Testis (tissue), 3 donors: ENCODE data around the gene CLCF1. TPM values are rescaled to one million over a fixed set of nuclear protein-coding genes. Genes with fewer than 3 reads are reported as not detected.

Experiments
- DNase-seq: peaks from one replicate; pipeline ENCODE4 v3.0.0-alpha.2; 2019
- H3K27ac ChIP-seq, 2 donors: fragments of 200-600 bp; sonication (generic); one replicate each; pipeline ENCODE4 v1.5.1; 2019
- H3K27me3 ChIP-seq: fragments of 200-600 bp; sonication (generic); one replicate; pipeline ENCODE4 v1.5.1; 2019
- H3K36me3 ChIP-seq: fragments of 200-600 bp; sonication (generic); one replicate; pipeline ENCODE4 v1.5.1; 2017; ENCODE audit warnings: low read depth; ENCODE audit errors: missing control alignments
- H3K4me1 ChIP-seq: fragments of 200-600 bp; sonication (generic); one replicate; pipeline ENCODE4 v1.5.1; 2019
- H3K4me3 ChIP-seq, 2 donors: fragments of 200-600 bp; sonication (generic); one replicate each; pipeline ENCODE4 v1.5.1; 2017 to 2019
- H3K9me3 ChIP-seq: fragments of 200-600 bp; sonication (generic); one replicate; pipeline ENCODE4 v1.5.1; 2017
- POLR2A ChIP-seq: fragments of 450-650 bp; IDR thresholded peaks from one replicate; pipeline ENCODE4 v1.6.1; 2017; ENCODE audit warnings: antibody characterized with exemption, mild to moderate bottlenecking, moderate library complexity
- whole genome bisulfite sequencing, 2 donors: methylation state at CpG; one replicate each; pipeline ENCODE4 v1.1.5; 2018; 5-methylcytosine and 5-hydroxymethylcytosine counted together
- intact Hi-C: fragments of 100-400 bp; cut with DNase I; formaldehyde crosslinking; loops from one replicate; pipeline ENCODE4 v1.15.1; 2023; ENCODE audit warnings: low total_unique reads
- polyA plus RNA-seq: library from polyadenylated mRNA; stranded (reverse); fragments of 350-450 nt; fragmentation: Illumina TruSeq; extraction: RNeasy Lipid Tissue Mini Kit (QIAGEN cat#74804); gene quantifications from one replicate; pipeline ENCODE4 v1.2.3, GENCODE V29; 2014; ENCODE audit warnings: low read depth, low replicate concordance; ENCODE audit not compliant: insufficient read depth
- total RNA-seq, 2 donors: library from RNA; depleted of rRNA; stranded (reverse); fragments of >200 nt; gene quantifications; one replicate each; pipeline ENCODE4 v1.2.3, GENCODE V29; 2016
- TF ChIP-seq, protein P1 (sequence below), 3 experiments: fragments of 450-650 bp in 2 of 3; fragments of 200-600 bp in 1 of 3; sonication (generic) in 1 of 3; IDR thresholded peaks; one replicate each; pipeline ENCODE4 v1.5.1; 2016 to 2019; ENCODE audit warnings: antibody characterized with exemption in 3 of 3, mild to moderate bottlenecking in 2 of 3, moderate library complexity in 1 of 3

Gene CLCF1
- total and polyA plus RNA-seq, 3 donors from 2014 or later: 2.7 to 6.8 (median 3.7) TPM

DNA sequence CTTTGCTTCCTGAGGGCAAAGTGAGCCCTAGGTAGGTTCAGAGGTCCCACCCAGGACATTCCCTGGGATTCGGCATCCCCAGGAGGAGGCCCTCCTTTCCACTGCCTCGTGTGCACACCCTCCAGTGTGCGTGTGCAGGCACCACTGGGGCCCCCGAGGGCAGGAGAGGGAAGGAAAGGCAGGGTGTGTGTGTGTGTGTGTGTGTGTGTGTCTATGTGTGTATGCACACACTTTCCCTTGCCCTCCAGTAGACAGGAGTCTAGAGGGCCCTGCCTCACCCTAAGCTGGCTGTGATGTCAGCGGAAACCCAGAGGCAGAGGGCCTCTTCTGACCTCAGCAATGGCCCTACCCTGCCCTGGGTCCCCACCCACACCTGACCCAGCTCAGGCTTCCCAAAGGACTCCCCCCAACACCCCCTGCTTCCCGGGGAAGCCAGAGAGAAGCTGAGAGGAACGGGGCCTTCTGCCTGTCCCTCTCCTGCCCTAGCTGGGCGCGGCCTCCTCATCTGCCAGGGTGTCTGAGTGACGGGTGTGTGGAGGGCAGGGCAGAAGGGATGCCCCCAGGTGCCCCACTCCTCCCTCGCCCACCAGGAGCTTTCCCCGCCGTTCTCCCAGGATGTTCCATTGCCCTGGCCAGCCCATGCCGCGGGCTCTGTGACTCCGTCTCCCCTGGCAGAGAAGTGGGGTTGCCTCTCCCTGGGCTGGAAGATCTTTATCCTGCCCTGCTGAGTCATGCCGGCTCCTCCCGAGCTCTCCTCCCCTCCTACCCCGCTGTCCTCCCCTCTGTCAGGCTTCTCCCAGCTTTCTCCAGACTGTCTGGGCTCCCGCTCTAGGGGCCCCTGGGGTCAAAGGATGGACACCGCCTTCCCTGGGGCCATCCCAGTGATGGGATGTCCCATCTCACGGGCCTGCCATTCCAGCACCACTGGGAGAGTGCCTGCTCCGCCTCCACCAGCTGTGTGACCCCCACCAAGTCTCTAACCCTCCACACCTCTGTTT lies 6.0 kb upstream of the CLCF1 start:
- Histone ChIP-seq H3K27ac (no peak overlapping the region), H3K27me3 (no peaks in the 10 kb centered on the region), H3K4me3 (no peak overlapping the region), H3K9me3 (no peaks in the 10 kb centered on the region), H3K4me1 (peaks cover 4% of the 10 kb centered on the region), H3K36me3 (no peaks in the 10 kb centered on the region)
- no peak for DNase-seq
- intact Hi-C loops: no loop called here
- WGBS, 2 donors: 76 to 83% methylated on average over 16 to 23 of the region's 23 CpGs
- no peak for TF ChIP-seq POLR2A
- TF ChIP-seq, protein P1, sequence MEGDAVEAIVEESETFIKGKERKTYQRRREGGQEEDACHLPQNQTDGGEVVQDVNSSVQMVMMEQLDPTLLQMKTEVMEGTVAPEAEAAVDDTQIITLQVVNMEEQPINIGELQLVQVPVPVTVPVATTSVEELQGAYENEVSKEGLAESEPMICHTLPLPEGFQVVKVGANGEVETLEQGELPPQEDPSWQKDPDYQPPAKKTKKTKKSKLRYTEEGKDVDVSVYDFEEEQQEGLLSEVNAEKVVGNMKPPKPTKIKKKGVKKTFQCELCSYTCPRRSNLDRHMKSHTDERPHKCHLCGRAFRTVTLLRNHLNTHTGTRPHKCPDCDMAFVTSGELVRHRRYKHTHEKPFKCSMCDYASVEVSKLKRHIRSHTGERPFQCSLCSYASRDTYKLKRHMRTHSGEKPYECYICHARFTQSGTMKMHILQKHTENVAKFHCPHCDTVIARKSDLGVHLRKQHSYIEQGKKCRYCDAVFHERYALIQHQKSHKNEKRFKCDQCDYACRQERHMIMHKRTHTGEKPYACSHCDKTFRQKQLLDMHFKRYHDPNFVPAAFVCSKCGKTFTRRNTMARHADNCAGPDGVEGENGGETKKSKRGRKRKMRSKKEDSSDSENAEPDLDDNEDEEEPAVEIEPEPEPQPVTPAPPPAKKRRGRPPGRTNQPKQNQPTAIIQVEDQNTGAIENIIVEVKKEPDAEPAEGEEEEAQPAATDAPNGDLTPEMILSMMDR (IDR thresholded peaks at IDR 0.05): no peak

DNA sequence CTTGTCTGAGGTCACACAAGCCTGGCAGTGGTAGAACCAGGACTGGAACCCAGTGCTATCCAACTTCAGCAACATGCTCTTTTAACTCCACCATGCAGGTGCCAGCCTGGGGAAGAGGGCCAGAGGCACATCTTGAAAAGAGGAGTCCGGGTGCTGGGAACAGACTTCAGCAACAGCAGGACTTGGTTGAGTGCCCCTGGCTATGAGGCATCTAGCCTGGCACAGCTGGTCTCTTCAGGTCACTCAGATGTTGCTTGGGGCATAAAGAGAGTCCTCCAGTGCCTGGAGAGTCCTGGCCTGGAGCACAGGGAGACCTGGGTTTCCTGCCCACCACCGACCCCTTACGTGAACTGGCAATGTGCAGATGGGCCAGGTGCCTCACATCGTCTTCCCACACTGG lies 5.1 kb upstream of the CLCF1 start:
- WGBS, 2 donors: 98 to 100% methylated on average over 1 to 4 of the region's 4 CpGs
- intact Hi-C loops: no loop called here
- H3K4me1 ChIP-seq: peaks cover 12% of the 10 kb centered on the region

DNA sequence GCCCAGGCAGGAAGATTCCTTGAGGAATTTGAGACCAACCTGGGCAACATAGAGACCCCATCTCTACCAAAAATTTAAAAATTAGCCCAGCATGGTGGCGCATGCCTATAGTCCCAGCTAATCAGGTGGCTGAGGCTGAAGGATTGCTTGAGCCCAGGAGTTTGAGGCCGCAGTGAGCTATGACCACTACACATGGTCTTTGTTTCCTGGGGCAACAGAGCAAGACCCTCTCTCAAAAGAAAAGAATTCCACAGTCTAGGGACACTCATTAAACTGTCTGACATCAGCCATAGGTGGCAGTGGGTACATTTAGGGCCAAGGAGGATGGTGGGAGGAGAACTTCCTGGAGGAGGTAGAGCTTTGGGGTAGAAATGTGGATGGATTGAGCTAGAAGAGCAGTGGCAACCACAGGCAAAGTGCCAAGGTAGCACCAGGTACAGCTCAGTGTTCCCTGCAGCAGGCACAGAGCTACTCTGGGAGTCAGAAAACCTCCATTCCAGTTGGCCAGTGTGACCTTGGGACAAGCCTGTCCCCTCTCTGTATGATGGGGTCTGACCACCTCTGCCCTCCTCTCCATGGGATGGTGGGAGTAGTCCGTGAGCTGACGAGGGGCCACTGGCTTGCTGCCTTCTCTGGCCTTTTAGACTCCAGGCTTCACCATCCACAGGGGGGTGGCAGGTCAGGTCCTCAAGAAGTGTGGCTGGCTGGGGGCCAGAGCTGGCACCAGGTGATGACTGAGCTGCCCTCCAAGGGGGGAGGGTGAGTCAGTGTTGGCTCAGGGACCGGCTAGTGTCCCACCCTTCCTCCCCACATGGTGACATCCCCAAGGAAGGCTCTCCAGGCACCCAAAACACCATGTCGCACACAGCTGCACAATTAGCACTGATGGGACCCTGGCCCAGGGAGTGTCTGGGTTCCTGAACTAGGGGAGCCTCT lies 3.7 kb upstream of the CLCF1 start:
- 82 to 88% methylated on average over 4 to 6 of the region's 6 CpGs for WGBS, 2 donors
- intact Hi-C loops: no loop called here
- no peak for TF ChIP-seq POLR2A
- TF ChIP-seq, protein P1 (IDR thresholded peaks at IDR 0.05): no peak
- no peak for DNase-seq
- Histone ChIP-seq H3K27me3 (no peaks in the 10 kb centered on the region), H3K9me3 (no peaks in the 10 kb centered on the region), H3K4me3 (no peak overlapping the region), H3K36me3 (no peaks in the 10 kb centered on the region), H3K4me1 (peaks cover 14% of the 10 kb centered on the region), H3K27ac (no peak overlapping the region)

More for the DNA sequence above, 5.1 kb upstream of the CLCF1 start:
- Histone ChIP-seq H3K27me3 (no peaks in the 10 kb centered on the region), H3K36me3 (no peaks in the 10 kb centered on the region), H3K9me3 (no peaks in the 10 kb centered on the region), H3K4me3 (no peak overlapping the region), H3K27ac (no peak overlapping the region)
- DNase-seq: no peak
- TF ChIP-seq, protein P1 (IDR thresholded peaks at IDR 0.05): no peak
- TF ChIP-seq POLR2A: no peak

DNA sequence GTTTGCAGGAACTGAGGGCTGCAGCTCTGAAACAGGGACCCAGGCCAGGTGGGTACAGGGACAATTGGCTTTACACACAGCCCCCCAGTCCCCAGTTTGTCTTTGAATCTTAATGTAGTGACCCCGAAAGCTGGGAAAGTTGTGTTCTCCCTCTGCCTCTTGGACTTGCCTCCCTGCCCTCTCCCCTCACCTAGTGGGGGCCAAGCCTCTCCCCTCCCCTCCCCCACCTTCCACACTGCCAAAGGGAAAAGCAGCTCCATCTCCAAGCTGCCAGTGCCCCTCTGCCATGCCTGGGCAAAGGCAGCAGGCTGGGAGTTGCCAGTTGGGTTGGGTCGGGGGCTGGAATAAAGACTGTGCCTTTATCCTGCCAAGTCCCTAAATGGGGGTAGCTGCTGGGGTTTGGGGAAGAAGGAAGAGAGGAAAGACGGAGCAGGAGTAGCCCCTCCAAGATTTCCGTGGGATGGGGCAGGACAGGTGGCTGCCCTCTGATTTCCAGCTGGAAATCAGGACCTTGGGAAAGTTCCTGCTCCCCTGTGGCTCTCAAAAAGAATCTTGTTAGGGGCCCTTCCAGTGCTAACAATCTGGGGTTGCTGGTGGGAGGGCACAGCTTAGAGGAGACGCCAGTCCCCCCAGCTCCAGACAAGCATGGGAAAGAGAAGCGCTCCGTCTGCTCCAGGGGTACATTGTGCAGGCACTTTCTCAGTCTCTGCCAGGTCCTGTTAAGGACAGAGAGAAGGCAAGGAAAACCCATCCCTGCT lies 2.8 kb upstream of the CLCF1 start:
- no peak overlapping the region for H3K27ac ChIP-seq

More for the DNA sequence above, 2.8 kb upstream of the CLCF1 start:
- Histone ChIP-seq H3K4me3 (no peak overlapping the region), H3K27me3 (no peaks in the 10 kb centered on the region), H3K4me1 (peaks cover 15% of the 10 kb centered on the region), H3K36me3 (no peaks in the 10 kb centered on the region), H3K9me3 (no peaks in the 10 kb centered on the region)
- TF ChIP-seq POLR2A: no peak
- TF ChIP-seq, protein P1 (IDR thresholded peaks at IDR 0.05): no peak
- WGBS, 2 donors: 71 to 87% methylated on average over 7 of the region's 7 CpGs
- intact Hi-C loops: no loop called here
- no peak for DNase-seq
